ENCODE measurements around the gene PRKCE. TPM values are rescaled to one million over a fixed set of nuclear protein-coding genes. Genes with fewer than 3 reads are reported as not detected.

PRKCE gene
- total RNA-seq, 1 donor from 2014 or later: 18.4 TPM

DNA sequence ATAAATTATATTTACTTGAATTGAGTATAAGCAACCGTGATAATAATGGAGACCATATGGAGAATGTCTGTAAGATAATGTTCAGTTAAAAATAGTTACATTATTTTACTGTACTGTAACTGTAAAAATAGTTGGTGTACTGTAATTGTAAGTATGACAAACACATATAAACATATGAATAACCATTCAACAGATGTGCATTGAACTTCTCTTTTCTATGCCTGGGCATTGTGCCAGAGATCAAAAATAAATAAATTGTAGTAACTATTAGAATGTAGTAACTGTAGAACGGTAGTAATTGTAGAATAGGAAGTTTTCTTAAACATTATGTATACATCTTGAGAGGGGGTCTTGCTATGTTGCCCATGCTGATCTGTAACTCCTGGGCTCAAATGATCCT is 358.3 kb downstream of the PRKCE start:
- TF ChIP-seq, protein P1, sequence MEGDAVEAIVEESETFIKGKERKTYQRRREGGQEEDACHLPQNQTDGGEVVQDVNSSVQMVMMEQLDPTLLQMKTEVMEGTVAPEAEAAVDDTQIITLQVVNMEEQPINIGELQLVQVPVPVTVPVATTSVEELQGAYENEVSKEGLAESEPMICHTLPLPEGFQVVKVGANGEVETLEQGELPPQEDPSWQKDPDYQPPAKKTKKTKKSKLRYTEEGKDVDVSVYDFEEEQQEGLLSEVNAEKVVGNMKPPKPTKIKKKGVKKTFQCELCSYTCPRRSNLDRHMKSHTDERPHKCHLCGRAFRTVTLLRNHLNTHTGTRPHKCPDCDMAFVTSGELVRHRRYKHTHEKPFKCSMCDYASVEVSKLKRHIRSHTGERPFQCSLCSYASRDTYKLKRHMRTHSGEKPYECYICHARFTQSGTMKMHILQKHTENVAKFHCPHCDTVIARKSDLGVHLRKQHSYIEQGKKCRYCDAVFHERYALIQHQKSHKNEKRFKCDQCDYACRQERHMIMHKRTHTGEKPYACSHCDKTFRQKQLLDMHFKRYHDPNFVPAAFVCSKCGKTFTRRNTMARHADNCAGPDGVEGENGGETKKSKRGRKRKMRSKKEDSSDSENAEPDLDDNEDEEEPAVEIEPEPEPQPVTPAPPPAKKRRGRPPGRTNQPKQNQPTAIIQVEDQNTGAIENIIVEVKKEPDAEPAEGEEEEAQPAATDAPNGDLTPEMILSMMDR (IDR thresholded peaks at IDR 0.05; ENCODE audit: unreplicated experiment): no peak
- Mint-ChIP-seq H3K36me3 (peaks cover 14% of the 10 kb centered on the region), H3K4me1 (peaks cover 4% of the 10 kb centered on the region), H3K27ac (no peak overlapping the region), H3K9me3 (no peaks in the 10 kb centered on the region), H3K4me3 (no peak overlapping the region), H3K27me3 (ENCODE audit: low read depth) (no peaks in the 10 kb centered on the region)
- DNase-seq (ENCODE audit: low spot score in 2 of 2, unreplicated experiment in 2 of 2): no peak

DNA sequence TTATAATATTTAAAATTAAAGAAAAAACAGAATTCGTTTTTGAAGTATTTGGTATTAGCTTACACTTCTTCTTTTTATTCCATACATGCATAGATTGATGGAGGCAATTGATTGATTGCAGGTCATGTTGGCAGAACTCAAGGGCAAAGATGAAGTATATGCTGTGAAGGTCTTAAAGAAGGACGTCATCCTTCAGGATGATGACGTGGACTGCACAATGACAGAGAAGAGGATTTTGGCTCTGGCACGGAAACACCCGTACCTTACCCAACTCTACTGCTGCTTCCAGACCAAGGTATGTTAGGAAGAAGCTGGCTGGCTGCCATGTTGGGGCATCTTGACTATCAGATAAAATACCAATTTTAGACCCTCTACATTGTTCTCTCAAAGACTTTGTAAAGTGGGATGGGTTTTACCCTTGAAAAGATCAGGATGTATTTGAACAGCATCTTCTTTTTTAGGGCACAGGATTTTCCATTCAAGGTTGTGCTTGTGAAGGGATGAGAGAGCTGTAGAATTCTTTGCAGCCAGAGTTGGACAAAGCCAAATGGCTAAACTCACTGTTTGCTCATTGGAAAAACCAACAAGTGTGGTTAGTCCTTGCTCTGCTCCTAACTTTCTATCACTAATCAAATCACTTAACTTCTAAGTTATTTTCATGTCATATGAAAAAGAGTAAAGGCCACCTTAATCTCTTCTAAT is 358.9 kb downstream of the PRKCE start:
- no peak for DNase-seq (ENCODE audit: low spot score in 2 of 2, unreplicated experiment in 2 of 2)
- H3K9me3 Mint-ChIP-seq: no peaks in the 10 kb centered on the region
- TF ChIP-seq, protein P1 (IDR thresholded peaks at IDR 0.05; ENCODE audit: unreplicated experiment): no peak
- H3K27me3 Mint-ChIP-seq (ENCODE audit: low read depth): no peaks in the 10 kb centered on the region
- H3K36me3 Mint-ChIP-seq: peaks cover 14% of the 10 kb centered on the region
- H3K27ac Mint-ChIP-seq: no peak overlapping the region
- H3K4me1 Mint-ChIP-seq: peaks cover 10% of the 10 kb centered on the region
- no peak overlapping the region for H3K4me3 Mint-ChIP-seq

DNA sequence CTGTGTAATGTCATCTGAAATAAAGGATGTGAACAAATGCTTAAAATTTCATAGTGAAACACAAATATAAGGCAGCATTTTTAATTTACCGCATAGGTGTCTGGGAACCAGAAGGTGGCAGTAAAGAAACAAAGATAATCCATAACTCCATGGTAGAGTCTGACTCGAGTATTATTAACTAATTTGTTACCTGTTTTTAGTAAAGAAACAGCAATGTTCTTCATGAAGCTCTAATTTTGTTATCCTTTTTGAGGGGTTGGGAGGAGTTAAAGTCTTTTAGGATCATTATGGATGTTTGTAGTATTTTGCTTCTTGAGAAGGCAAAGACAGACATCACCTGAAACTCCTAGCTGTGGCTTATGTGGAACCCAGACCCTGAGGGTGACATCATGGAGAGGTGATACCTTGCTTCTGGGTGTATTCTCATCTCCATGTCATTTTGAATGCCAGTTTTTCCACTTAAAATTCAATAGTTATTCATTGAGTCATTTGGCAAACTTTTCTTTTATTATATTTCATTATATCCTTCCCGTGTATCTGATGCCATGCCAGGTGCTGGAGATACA is 359.5 kb downstream of the PRKCE start:
- Mint-ChIP-seq H3K36me3 (peaks cover 14% of the 10 kb centered on the region), H3K4me1 (peaks cover 17% of the 10 kb centered on the region), H3K9me3 (no peaks in the 10 kb centered on the region), H3K27ac (no peak overlapping the region), H3K27me3 (ENCODE audit: low read depth) (no peaks in the 10 kb centered on the region), H3K4me3 (no peak overlapping the region)
- TF ChIP-seq, protein P1 (IDR thresholded peaks at IDR 0.05; ENCODE audit: unreplicated experiment): peak; percentile 60
- DNase-seq (ENCODE audit: low spot score in 2 of 2, unreplicated experiment in 2 of 2): no peak

DNA sequence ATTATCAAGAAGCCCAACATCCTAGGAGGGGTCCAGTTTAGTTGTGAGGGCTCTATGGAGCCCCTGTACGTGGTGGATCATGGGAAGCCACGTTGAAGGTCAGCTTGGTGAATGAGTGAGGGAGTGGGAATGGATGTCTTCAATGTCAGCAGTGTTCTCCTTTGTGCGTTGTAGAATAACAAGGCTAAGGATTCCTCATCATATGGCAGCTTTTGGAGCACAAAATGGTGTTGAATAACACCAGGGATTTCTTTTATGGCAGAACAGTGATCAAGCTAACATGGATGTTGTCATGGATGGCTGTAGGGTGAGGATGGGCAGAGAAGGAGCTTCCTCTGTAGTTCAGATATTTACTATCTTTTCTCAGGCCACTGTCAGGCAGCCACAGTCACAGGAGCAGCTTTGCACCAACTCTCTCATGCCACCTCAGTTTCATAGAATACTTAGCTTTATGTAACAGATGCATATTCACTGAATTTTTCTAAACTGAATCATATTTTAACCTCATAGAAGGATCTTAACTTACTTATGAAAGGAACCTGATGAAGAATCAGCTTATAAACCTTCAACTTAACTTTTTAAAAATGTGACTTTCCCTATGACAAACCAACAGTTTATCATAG is 361.3 kb downstream of the PRKCE start:
- DNase-seq (ENCODE audit: low spot score in 2 of 2, unreplicated experiment in 2 of 2): no peak
- Mint-ChIP-seq H3K4me3 (no peak overlapping the region), H3K4me1 (peaks cover 19% of the 10 kb centered on the region), H3K27ac (no peak overlapping the region), H3K36me3 (peaks cover 8% of the 10 kb centered on the region), H3K9me3 (no peaks in the 10 kb centered on the region), H3K27me3 (ENCODE audit: low read depth) (no peaks in the 10 kb centered on the region)
- TF ChIP-seq, protein P1 (IDR thresholded peaks at IDR 0.05; ENCODE audit: unreplicated experiment): no peak

DNA sequence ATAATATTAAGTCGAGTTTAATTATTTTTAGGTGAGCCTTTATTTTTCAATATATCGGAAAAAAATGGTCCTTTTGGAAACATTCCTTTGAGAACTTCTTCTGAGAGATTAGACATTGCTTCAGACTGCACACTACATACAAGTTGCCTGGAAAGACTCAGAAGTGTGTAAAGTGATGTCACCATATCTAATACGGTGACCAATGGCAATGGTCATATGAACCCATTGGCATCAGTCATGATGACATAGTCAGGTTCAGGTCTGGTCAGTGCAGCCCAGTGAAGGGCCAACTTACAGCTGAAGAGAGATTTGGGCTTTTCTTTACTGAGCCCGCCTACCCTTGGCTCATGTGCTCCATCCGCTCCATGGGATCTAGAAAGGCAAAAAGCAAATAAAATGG is 362.3 kb downstream of the PRKCE start:
- DNase-seq (ENCODE audit: low spot score in 2 of 2, unreplicated experiment in 2 of 2): no peak

More for the DNA sequence above, 362.3 kb downstream of the PRKCE start:
- Mint-ChIP-seq H3K27ac (no peak overlapping the region), H3K9me3 (no peaks in the 10 kb centered on the region), H3K4me1 (peaks cover 19% of the 10 kb centered on the region), H3K27me3 (ENCODE audit: low read depth) (no peaks in the 10 kb centered on the region), H3K4me3 (no peak overlapping the region), H3K36me3 (peaks cover 8% of the 10 kb centered on the region)
- TF ChIP-seq, protein P1 (IDR thresholded peaks at IDR 0.05; ENCODE audit: unreplicated experiment): no peak

Data from mesothelial cell of epicardium (in vitro differentiated cells).